ENCODE results near the gene PRSS1.

DNA sequence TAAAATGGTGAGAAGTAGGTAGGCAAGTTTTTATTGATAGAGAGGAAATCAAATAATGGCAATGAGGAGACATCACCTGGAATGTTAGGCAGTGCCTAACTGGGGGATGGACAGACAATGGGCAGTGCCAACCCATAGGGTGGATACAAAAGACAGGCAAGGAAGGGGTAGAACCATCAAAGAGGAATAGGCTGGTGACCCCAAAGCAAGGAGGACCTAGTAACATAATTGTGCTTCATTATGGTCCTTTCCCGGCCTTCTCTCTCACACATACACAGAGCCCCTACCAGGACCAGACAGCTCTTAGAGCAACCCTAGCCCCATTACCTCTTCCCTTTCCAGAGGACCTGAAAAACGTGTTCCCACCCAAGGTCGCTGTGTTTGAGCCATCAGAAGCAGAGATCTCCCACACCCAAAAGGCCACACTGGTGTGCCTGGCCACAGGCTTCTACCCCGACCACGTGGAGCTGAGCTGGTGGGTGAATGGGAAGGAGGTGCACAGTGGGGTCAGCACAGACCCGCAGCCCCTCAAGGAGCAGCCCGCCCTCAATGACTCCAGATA is 51.5 kb downstream of the PRSS1 start:
- TF ChIP-seq EZH2 (IDR thresholded peaks at IDR 0.05; ENCODE audit: borderline replicate concordance, insufficient read depth, low read depth, low read length, poor library complexity, severe bottlenecking), result no peak
- TF ChIP-seq, protein P1, sequence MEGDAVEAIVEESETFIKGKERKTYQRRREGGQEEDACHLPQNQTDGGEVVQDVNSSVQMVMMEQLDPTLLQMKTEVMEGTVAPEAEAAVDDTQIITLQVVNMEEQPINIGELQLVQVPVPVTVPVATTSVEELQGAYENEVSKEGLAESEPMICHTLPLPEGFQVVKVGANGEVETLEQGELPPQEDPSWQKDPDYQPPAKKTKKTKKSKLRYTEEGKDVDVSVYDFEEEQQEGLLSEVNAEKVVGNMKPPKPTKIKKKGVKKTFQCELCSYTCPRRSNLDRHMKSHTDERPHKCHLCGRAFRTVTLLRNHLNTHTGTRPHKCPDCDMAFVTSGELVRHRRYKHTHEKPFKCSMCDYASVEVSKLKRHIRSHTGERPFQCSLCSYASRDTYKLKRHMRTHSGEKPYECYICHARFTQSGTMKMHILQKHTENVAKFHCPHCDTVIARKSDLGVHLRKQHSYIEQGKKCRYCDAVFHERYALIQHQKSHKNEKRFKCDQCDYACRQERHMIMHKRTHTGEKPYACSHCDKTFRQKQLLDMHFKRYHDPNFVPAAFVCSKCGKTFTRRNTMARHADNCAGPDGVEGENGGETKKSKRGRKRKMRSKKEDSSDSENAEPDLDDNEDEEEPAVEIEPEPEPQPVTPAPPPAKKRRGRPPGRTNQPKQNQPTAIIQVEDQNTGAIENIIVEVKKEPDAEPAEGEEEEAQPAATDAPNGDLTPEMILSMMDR (IDR thresholded peaks at IDR 0.05), result no peak

All from B cell (primary cell).